Bronchial epithelial cell (primary cell): ENCODE data around the gene TANC1. TPM values are rescaled to one million over a fixed set of nuclear protein-coding genes. Genes with fewer than 3 reads are reported as not detected.

Experiments
- DNase-seq: peaks from one replicate; pipeline ENCODE4 v3.0.0-alpha.2; 2010; ENCODE audit warnings: low read depth
- FAIRE-seq: peaks from 2 replicates; lab custom pipeline; 2011; peaks lifted over from hg19 to GRCh38; lab: Jason Lieb, UNC
- H3K27me3 ChIP-seq: 2 replicates; pipeline ENCODE4 v1.5.1; 2011; ENCODE audit warnings: low read length; ENCODE audit not compliant: control insufficient read depth, insufficient read depth
- H3K36me3 ChIP-seq: 2 replicates; pipeline ENCODE4 v1.5.1; 2011; ENCODE audit warnings: low read length; ENCODE audit not compliant: control insufficient read depth, insufficient read depth
- H3K4me3 ChIP-seq: 2 replicates; pipeline ENCODE4 v1.5.1; 2011; ENCODE audit warnings: mild to moderate bottlenecking, low read depth, low read length, control low read depth
- CTCF ChIP-seq: IDR thresholded peaks from 2 replicates; pipeline ENCODE4 v1.5.1; 2011; ENCODE audit warnings: mild to moderate bottlenecking, moderate library complexity, low read length, control low read depth, inconsistent platforms; ENCODE audit not compliant: insufficient read depth, severe bottlenecking
- total RNA-seq: library from RNA; depleted of rRNA; stranded (reverse); fragments of >200 nt; gene quantifications from 2 replicates; pipeline ENCODE4 v1.2.1, GENCODE V29; 2014

TANC1 gene
- total RNA-seq, 1 donor from 2014 or later = 29.5 TPM

GRCh38 chr2:159146996-159147666 lies 178.7 kb downstream of the TANC1 start:
- DNase-seq (peak; percentile 50), FAIRE-seq (no peak)
- Histone ChIP-seq H3K36me3 (peaks cover 8% of the 10 kb centered on the region), H3K4me3 (no peak overlapping the region), H3K27me3 (no peaks in the 10 kb centered on the region)
- TF ChIP-seq CTCF = no peak

- TF ChIP-seq CTCF = no peak
- Histone ChIP-seq H3K36me3 (peaks cover 8% of the 10 kb centered on the region), H3K4me3 (no peak overlapping the region), H3K27me3 (no peaks in the 10 kb centered on the region)
- DNase-seq (no peak), FAIRE-seq (no peak)
Measured at GRCh38 chr2:159147690-159148089, 179.2 kb downstream of the TANC1 start.

GRCh38 chr2:159148901-159149300 lies 180.5 kb downstream of the TANC1 start:
- no peaks in the 10 kb centered on the region for H3K27me3 ChIP-seq
- H3K4me3 ChIP-seq = no peak overlapping the region
- H3K36me3 ChIP-seq = peaks cover 8% of the 10 kb centered on the region
- FAIRE-seq (no peak), DNase-seq (no peak)
- no peak for TF ChIP-seq CTCF

GRCh38 chr2:159149747-159150146 lies 181.3 kb downstream of the TANC1 start:
- peaks cover 8% of the 10 kb centered on the region for H3K36me3 ChIP-seq
- FAIRE-seq (no peak), DNase-seq (no peak)
- no peak for TF ChIP-seq CTCF
- H3K4me3 ChIP-seq = no peak overlapping the region
- H3K27me3 ChIP-seq = no peaks in the 10 kb centered on the region

GRCh38 chr2:159150280-159150746 lies 181.9 kb downstream of the TANC1 start:
- DNase-seq = no peak
- no peak for TF ChIP-seq CTCF
- Histone ChIP-seq H3K4me3 (no peak overlapping the region), H3K27me3 (no peaks in the 10 kb centered on the region), H3K36me3 (peaks cover 8% of the 10 kb centered on the region)
- no peak for FAIRE-seq
